ENCODE measurements around the gene CDHR3.
A peak's percentile ranks its signal among the peaks of the same experiment; 100 is the strongest.

CDHR3 gene

DNA sequence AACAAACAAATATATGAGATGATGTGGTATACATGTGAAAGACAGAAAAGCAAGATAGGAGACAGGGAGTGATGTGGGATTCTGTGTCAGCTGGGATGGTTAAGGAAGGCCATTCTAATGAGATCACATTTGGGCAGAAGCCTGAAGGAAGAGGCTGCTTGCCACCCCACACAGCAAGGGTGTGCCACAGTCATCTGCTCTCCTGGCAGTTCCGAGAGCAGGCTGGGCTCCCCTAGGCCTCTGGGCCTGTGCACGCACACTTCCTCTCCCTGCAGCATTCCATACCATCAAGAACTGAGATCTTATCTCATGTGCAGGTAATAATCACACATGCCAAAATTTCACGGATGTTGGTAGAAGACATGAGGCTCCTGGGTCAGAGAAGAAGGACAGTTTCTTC lies 105.9 kb downstream of the CDHR3 start:
- no peak for DNase-seq

DNA sequence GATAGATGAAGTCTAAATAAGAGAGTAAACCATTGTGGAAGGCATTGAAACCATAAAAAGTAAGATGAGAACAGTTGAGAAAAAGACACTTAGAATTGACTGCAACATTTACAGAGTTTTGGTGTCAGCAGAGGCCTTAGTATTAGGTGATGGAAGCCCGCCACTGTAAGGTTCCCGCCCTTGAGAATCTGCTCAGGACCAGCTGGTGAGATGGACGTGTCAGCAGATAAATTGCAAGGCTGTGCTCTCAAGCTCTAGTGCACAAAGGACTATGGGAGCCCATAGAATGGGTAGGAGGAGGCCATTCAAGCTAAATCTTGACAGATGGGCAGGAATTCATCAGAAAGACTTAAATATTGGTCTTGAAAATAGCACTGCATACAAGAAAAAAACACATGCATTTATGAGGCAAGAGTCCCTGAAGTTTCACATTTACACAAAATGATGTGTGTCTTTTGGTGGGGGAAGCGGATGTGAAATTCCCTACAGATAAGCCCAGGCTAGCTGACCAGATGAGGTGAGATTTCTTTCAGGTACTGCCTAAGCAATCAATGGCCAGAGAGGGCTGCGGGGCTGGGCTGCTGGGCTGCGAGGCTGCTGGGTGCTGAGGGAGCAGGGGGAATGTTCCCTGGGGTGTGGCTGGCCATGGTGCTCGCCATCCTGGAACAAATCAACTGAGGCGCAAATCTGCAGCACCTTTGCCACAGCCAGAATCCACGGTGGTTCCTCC lies 106.6 kb downstream of the CDHR3 start:
- DNase-seq = no peak

- no peak for DNase-seq
These were observed 107.1 kb downstream of the CDHR3 start for GRCh38 chr7:106070201-106070551.

GRCh38 chr7:106070567-106071254 lies 107.6 kb downstream of the CDHR3 start:
- no peak for DNase-seq

GRCh38 chr7:106071356-106071998 lies 108.4 kb downstream of the CDHR3 start:
- peak in 1 of 2 experiments; percentile 15 for DNase-seq

DNA sequence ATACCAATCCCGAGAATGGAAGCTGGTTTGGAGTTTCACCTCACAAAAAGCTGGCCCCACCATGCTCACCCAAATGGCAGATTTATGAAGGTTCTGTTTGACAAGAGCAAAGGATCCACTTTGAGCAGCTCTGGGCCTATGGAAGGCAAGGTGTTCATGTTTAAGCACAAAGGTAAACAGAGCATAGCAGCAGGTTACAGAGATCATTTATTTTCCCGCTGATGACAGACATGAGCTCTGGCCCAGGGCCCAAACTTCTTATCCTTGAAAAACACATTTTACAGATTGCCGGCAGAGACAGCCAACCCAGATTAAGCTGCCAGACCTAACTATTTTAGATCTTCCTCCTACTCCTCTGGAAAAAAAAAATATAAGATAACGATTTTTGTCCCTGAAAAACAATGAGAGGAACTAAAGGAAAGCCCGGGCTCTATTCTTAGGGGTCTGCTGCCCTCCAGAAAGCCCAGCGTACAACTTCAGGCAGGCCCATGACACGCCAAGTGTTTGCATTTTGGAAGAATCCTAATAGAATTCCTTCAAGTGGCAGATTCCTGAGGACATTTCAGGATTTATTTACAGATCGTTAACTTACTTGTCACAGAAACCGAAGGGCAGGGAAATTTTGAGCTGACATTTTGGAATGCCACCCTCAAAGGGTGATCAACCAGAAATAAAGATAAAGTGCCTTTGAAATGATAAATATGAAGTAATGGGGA lies 109.1 kb downstream of the CDHR3 start:
- no peak for DNase-seq

DNA sequence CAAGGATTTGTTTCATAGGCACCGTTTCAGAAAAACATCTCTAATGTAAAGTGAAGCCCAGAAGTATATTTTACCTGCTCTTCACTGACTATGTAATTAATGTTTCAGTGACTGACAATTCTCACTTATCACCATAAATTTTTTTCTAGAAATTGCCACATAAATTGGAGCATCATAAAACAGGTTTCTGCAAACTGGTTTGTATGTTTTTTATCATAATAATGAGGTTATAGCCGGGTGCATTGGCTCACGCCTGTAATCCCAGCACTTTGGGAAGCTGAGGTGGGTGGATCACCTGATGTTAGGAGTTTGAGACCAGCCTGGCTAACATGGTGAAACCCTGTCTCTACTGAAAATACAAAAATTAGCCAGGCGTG lies 109.6 kb downstream of the CDHR3 start:
- DNase-seq = no peak

GRCh38 chr7:106073701-106074100 lies 110.6 kb downstream of the CDHR3 start:
- no peak for DNase-seq

GRCh38 chr7:106074257-106074656 lies 111.2 kb downstream of the CDHR3 start:
- DNase-seq = no peak

- DNase-seq = no peak
These were observed 112.9 kb downstream of the CDHR3 start for GRCh38 chr7:106075937-106076336.

GRCh38 chr7:106076537-106076936 lies 113.5 kb downstream of the CDHR3 start:
- DNase-seq = no peak

DNA sequence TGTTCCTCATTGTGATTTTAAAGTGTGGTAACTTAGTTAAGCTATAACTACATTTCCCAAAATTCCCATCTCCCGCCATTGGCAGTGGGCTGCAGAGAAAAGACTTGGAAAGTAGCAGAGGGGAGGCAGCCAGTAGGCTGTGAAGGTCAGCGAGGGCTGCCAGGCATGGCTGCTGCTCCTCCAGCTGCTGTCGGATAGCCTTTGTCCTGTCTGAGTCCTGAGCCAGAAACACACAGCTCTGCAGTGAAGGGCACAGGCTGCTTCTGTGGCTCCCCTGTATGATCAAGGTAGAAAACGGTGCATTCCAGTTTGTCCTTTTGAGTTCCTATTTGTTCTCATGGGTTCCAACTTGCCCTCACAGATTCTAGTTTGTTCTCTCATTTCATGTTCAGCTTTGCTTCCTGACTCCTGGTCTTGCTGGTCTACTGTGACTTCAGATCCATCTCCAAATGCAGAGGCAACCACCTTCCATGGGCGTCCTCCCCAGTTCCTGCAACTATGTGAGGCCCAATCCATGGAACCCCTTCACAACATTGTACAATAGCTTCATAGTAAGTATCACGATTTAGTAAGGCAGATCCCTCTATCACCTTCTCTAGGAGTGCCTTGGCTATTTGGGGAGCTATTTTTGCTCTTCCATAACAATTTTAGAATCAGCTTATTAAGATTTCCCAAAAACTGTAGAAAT lies 117.4 kb downstream of the CDHR3 start:
- no peak for DNase-seq

GRCh38 chr7:106082087-106082854 lies 119.2 kb downstream of the CDHR3 start:
- DNase-seq = no peak
